Activated CD8-positive, alpha-beta memory T cell treated with anti-CD3 and anti-CD28 coated beads for 48 hours (primary cell): ENCODE measurements around the gene ARHGAP8.

Source experiments
- DNase-seq, 3 experiments: peaks; one replicate each; pipeline ENCODE4 v3.0.0-alpha.2; 2020; ENCODE audit warnings: low read depth in 2 of 3, low spot score in 2 of 3

Gene ARHGAP8

DNA sequence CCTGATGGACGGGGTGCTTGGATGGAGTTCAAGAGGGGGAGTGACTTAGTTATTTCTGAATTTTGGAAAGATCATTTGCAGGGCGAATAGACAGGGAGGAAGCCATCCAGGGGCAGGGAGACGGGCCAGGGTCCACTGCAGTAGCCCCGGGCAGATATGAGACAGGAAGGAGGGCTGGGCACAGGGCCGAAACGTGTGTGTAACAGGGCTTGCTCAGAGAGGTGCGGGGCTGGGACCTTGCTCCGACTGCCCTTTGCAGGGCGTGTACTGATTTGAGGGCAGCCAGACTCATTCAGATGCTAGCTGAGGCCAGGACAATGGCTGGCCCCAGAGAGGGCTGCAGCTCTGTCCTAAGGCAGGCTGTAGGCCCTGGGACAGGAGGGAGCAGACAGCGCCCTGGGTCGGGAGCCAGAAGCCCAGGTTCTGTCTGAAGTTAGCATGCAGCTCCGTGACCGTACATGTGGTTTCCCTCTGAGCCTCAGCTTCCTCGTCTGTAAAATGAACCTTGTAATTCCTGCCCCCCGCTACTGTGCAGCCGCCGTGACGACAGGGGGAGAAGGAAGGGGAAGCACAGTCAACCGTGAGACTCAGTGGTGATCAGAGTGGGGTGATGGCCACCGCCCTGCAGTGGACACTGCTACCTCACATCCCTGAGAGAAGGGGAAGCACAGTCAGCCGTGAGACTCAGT is 154.0 kb downstream of the ARHGAP8 start:
- no peak for DNase-seq

DNA sequence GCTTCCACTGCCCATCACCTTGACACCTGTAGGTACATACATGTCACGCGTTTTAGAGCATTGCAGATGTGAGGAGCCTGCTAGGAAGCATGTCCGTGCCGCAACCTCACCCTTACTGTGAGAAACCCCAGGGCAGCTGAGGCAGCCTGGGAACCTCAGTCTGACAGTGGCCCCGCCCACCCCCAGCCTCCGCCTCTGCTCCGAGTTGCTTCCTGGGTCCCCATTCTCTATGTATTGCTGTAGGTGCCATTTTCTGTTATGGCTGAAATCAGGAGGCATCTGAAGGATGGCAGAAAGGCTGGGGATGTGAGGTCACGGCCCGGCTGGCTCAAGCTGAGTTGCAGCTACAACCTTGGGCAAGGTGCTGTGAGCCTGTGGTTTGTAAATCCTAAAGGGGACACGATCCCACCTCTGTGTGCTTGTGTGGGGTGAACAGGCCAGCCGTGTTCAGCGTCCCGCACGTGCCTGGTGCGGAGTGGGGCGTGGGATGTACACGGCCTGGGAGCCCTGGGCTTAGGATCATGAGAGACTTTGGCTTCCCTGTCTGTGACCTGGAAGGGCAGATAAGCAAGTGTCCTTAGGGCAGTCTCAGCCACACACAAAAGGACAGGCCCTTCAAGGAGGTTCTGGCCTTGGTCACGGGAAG is 154.7 kb downstream of the ARHGAP8 start:
- no peak for DNase-seq

- DNase-seq, result no peak
Observed at GRCh38 chr22:44907765-44908737, 155.7 kb downstream of the ARHGAP8 start.

GRCh38 chr22:44909241-44909640 is 156.9 kb downstream of the ARHGAP8 start:
- no peak for DNase-seq
